ENCODE measurements around the gene PLS1.

- TF ChIP-seq CTCF (IDR thresholded peaks at IDR 0.05), result no peak
- TF ChIP-seq POLR2A (IDR thresholded peaks at IDR 0.05), result no peak
- no peak for TF ChIP-seq EP300 (IDR thresholded peaks at IDR 0.05; ENCODE audit: low read depth)
Measured at GRCh38 chr3:142642956-142643355, 46.8 kb downstream of the PLS1 start.
